GM18907 (cell line): ENCODE results near the gene BIVM.

Experiments
- ATAC-seq: cut with Tn5 transposase; IDR thresholded peaks from one replicate; pipeline ENCODE4 v1.9.1; 2021; ENCODE audit warnings: mild to moderate bottlenecking, moderate library complexity; ENCODE audit not compliant: unreplicated experiment

The BIVM gene

DNA sequence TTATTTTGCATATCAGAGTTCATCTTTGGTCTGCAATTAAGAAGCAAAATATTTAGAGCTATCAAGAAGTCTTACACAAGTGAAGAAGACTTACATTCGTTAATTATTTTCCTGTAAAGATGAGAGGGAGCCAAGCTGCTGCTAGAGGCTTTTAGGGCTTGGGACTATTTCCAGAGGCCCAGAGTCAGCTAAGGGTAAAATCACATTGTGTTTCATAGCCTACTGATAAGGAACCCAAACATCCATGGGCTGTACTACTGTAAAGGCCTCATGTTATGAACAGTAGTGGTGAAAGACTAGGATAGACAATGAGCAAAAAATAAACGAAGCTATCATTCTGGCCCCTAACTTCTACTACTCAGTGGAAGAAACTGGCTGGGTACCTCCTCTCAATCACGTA lies 14.4 kb upstream of the BIVM start:
- no peak for ATAC-seq

DNA sequence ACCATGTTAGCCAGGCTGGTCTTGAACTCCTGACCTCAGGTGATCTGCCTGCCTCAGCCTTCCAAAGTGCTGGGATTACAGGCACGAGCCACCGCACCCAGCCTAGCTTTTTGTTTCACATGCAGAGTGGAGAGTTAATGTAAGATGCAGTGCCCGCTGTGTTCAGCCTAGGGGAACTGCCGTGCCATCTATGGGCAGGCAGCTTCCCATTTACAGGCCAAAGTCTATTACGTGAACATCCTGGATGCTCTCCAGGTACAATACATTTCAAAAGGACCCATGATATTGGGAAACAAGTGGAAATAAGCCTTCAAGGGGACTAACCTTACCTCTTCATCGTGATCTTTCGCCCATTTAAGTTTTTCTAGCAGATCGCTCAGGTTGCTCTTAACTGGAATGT lies 10.2 kb upstream of the BIVM start:
- ATAC-seq, result no peak

DNA sequence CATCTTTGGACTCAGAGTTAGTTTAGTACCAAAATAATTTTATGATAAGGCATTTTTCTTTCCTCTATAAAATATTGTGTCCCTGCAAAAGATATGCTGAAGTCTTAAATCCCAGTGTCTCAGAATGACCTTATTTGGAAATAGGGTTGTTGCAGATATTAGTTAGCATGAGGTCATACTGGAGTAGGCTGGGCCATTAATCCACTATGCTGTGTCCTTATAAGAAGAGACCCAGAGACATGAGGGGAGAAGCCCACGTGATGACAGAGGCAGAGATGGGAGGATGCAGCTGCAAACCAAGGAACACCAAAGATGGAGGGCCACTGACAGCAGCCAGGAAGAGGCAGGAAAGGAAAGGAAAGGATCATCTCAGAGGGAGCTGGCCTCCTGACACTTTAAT lies 6.5 kb upstream of the BIVM start:
- ATAC-seq, result no peak

DNA sequence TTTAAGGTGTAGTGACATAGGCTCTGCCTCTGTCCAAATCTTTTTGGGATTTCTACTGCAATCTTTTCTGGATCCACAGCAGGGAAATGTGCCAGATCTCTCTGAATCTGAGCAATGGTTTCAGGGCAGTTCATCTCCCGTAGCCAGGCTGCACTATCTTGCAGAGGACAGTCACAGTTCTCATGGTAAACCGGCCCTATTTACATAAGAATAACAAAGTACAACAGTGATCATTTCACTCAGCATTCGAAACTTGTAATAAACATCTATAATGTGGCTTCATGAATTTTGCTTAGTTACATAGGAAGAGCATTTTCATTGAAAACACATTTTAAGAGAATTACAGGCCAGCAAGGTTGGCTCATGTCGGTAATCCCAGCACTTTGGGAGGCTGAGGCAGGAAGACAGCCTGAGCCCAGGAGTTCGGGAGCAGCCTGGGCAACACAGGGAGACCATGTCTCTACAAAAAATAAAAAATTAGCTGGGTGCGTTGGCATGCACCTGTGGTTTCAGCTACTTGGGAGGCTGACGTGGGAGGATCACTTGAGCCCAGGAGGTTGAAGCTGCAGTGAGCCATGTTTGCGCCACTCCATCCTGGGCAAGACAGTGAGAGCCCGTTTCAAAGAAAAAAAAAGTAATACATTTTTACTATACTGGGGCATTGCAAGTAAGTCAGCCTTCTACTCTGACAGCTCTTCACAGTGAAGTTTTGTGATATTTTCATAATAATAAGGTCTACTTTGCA lies 5.1 kb upstream of the BIVM start:
- no peak for ATAC-seq

DNA sequence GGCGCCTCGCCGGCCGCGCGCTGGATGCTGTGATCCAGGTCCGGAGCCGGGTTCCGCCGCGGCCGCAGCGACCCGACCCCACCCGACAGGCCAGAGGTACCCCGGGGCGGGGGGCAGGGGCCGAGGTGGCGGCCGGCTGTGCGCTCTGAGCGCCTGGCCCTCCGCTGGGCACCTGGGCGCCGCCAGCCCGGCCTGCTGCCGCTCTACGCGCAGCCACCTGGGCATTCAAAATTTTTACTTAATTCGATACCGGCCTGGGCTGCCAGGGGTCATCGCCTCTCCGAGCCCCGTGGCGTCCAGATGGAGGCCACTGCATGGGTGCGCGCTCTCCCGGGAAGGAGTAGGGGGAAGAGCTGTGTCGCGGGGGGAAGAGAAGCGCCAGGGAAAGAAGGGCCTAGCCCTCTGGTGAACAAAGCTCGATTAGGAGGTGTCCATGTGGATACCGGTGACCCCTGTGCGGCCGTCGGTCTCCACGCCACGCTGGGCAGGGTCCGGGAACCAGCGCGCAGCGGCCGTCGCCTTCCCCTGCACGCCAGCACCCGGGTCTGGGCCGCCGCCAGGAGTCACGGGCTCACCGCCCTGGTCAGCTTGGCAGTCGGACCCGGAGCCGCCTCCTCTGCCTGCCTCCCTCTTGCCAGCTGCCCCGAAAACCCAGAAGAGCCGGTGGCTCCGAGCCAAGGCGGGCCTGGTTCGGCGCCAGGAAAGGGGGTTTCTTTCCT lies 666 bp downstream of the BIVM start:
- ATAC-seq, result peak; percentile 16

DNA sequence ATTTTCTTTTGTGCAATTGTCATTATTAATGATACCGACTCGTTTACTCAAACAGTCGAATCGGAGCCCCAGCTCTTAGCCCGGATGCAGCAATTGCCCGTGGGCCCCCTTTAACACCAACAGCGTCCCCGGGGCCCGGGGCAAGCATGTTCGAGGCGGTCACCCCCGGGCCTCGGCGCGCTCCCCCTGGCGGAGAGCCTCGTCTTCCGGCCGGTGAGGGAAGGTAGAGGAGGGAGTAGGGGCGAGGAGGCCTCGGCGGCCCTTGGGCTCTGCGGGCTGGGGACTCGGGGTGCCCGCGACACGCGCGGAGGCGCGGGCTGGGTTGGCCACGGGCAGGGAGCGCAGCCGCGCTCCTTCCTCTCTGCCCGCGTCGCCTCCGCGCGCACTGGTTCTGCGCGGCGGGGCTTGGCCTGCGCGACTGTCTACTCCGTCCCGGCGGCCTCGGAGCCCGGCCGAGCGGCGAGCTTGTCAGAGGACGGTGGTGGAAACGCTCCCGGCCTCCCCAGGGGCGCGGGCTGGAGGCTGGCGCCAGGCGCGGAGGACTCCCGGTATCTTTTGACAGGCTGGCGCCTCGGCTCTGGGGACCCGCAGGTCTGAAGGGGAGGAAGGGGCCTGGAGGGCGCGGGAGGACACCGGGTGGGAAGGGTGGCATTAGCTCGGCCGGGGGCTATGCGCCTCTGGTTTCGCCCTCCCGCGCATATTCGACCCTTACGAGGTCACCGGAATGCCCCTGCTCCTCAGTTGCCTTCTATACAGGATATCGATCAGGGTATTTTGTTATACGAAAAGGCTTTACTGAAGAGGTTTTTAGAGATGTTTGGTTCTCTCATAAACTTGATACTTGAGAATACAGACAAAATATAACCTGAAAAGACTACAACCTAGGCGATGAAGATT lies 1.5 kb downstream of the BIVM start:
- ATAC-seq, result peak; percentile 83

DNA sequence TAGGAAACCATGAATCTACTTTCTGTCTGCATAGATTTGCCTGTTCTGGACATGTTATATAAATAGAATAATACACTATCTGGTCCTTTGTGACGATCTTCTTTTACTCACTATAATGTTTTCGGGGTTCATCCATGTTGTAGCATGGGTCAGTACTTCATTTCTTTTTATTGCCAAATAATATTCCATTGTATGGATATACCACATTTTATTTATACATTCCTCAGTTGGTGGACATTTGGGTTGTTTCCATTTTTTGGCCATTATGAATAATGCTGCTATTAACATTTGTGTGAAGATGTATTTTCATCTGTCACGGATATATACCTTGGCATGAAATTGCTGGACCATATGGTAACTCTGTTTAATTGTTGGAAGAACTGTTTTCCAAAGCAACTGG lies 6.8 kb downstream of the BIVM start:
- no peak for ATAC-seq

DNA sequence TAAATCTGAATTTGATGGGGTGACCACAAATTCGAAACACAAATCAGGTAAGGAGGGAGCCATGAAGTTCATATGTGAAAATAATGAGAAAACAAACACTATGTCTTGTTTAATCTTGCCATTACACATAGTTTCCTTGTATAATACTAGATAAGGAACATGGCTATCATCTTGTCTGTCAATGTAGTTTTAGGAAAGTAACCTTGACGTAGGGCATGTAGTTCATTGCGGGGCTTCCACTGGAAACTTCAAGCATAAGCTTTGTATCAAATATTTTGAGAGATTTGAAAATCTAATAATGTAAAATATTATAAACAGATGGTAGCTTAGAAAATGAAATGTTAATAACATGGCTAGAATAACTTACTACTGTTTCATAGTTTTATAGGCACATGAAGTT lies 8.8 kb downstream of the BIVM start:
- no peak for ATAC-seq

DNA sequence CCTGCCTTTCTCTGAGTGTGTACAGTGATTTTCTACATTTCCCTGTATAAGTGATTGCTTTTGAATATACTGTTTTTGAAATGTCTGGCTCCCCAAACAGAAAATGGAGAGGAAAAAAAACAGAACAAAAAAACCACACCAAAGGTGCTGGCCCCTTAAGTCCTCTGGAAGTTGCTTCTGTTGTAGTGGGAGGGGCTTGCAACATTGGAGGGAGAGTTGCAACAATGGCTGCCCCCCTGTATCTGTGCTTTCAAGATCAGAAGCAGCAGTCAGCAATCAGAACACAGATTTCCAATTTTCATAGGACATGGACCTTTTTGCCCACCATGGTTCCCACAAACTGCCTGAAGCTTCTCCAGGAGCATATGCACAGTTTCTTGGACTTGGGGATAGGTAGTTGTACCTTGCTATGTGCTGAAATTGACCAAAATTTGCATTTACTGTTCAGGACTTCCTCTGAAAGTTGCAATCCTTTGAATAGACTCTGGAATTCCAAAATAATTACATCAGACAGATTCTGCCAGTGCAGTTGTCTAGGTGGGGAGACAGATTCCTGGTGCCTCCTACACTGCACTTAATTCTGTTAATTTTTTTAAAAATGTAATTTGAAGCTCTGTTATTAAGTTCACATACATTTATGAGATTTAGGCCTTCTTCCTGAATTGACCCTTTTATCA lies 13.8 kb downstream of the BIVM start:
- no peak for ATAC-seq

DNA sequence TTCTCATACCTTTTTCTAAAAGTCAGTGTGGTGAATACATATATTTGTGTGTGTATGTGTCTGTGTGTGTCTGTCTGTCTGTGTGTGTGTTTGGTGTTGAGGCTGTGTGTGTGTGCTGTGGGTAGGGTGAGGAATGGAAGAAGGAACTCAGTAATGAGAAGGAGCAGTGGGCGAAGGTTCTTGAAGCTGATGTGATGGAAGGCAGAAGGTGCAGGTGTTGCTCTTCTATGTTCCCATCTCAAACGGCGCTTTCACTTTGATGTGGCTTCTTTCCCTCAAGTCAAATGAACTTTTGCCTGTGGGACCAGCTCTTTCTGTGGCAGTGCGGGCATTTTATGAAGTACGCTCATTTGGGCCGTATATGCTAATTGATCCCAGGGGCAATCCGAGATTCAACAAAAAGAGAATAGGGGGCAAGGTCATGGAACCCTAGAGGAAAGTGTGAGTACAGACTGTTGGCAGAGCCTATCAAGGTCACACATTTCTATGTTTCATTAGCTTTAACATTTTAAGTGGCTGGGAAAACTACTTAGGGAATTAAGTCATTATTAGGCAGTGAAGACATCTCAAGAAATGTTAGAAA lies 15.2 kb downstream of the BIVM start:
- no peak for ATAC-seq

DNA sequence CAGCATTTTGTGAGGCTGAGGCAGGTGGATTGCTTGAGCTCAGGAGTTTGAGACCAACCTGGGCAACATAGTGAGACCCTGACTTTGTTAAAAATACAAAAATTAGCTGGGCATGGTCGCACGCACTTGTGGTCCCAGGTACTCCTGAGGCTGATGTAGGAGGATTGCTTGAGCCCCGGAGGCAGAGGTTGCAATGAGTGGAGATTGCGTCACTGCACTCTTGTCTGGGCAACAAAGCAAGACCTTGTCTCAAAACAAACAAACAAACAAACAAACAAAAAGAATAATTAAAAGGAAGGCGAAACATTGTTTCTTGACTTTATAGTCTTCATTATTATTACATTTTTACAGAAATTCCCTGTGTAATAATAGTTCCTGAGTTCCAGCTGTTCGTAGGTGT lies 15.9 kb downstream of the BIVM start:
- ATAC-seq, result no peak

DNA sequence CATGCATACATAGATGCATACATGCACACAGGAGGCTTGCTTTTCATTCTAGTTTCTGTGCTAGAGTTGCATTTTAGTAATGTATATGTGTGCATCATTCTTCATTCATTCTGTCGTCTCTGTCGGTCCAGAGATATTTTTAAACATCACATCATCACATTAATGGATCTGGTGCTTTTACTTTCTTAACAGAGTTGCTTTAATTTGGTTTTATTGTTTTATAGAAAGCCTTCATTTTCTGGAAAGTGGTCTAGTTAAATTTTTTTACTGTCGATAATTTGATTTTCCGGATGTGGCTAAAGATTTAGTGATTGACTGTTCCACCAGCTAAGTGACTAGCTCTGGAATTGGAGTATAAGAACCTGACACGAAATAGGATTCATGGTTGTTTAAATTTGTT lies 16.9 kb downstream of the BIVM start:
- ATAC-seq, result no peak

DNA sequence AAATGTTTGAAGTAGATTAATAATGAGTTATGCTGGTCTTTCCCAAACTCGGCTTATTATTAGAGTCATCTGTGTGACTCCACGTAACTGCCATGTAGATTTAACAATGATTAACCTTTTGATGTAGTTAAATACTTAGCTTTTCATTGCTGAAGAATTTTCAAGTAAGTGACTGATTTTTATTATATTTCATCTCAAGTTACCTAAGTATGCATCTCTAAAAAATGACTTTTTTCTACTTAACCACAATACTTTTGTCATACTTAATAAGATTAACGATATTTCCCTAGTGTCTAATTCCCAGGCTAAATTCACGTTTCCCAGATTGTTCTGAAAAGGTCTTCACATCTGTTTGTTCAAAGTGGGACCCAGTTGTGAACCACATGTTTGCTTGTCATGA lies 17.8 kb downstream of the BIVM start:
- ATAC-seq, result no peak

DNA sequence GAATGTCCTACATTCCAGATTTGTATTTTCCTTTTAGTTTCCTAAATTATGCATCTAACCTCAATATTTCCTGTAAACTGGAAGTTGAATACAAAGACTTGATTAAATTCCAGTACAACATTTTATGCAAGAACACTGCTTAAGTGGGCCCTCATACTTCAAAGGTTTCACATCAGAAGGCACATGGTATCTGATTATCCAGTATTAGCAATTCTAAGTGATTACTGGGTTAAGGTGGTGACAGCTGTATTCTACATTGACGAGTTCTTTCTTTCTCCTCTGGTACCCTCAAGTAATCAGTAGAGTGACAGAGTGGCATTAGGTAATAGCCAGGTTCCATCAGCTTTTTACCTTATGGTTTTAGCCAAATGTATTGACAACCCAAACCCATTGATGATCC lies 18.3 kb downstream of the BIVM start:
- no peak for ATAC-seq

DNA sequence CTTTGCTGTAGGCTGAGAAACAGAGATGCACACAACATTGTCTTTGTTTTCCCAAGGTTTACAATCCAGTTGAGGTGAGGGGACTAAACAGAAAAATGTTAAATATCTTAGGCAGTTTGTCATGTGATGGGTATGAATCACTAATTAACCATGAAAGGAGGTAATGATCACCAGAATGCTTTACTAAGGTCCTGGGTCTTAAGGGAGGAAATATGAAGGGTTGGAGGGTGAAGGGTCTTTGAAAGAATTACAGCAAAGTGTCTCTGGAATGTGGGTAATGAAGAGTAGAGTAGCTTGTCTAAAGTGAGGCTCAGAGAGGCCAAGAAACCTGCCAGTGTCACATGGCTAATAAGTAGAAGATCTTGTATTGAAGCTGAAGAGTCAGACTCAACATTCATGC lies 19.0 kb downstream of the BIVM start:
- no peak for ATAC-seq

DNA sequence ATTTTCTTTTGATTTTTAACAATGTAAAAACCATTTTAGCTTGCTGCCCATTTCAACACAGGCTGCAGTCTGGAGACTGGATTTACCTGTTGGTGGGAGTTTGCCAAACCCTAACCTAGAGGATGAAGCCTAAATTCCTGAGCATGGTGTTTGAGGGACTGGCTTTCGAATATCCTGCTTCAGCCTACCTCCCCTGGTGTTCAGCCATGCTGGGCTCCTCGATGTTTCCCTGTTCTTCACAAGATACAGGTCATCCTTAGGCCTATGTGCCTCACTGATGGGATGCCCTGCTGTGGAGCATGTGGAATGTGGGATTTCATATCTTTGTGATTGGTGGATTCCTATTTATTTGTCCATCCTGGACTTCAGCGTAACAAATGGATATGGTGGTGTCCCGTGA lies 26.5 kb downstream of the BIVM start:
- ATAC-seq, result no peak

DNA sequence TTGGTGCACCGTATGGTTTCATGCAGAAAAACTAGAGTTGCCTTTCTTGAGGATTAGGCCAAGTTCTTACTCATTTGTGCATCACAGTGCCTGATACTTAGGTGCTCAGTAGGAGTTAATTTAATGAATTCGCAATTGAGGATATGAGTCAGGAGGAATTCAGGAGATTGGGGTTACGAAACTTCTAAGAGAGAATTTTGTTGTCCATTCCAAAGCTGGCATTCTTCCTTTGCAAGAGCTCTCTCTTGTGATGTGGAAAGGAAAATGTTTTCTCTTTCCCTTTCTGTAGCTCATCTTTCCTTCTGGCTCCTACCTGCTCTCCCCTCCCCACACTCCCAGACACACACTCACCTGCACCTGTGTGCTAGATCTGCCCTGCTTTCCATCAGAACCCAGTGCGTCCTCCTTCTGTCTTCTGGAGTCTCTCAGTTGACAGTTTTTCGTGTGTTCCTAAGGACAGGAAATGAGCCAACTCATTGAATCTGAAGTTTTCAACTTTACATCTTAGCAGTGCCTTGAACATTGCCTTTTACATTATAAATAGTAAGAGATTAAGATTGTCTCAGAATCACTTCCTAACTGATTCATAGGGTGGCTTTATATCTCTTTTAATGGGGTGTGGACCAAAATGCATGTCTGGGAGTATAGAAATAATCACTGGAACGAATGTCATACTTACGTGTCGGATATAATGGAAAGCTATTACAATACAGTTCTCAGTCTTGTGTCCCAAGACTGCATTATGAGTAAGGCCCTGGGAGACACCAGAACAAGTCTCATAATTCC lies 27.2 kb downstream of the BIVM start:
- no peak for ATAC-seq

DNA sequence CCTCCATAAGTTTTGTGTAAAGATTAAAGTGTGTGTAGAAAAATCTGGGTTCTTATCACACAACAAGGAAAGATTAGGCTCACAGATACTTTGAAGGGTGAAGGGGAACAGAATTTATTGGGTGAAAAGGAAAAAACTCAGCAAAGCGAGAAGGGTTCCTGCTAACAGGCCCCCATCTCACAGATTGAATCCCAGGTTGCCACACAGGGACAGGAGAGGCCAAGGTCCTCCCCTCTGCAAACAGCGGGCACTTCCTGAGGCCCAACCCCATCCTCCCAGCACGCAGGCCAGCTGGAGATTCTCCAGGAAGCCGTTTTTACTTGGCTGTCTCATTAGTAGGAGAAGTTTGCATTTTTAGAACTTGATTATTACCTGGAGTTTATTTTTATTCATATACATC lies 31.7 kb downstream of the BIVM start:
- no peak for ATAC-seq

DNA sequence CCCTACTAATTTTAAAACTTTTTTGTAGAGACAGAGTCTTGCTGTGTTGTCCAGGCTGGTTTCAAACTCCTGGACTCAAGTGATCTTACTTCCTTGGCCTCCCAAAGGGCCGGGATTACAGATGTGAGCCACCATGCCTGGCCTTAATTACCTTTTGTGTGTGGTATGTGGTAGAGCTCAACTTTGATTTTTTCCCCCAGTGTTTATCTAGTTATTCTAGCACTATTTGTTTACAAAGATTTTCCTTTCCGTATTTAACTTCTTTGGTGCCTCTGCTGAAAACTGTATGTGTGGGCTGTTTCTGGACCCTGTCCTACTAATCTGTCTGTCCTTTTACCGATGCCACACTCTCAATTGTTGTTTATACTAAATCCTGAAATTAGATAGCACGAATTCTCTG lies 37.6 kb downstream of the BIVM start:
- ATAC-seq, result no peak

DNA sequence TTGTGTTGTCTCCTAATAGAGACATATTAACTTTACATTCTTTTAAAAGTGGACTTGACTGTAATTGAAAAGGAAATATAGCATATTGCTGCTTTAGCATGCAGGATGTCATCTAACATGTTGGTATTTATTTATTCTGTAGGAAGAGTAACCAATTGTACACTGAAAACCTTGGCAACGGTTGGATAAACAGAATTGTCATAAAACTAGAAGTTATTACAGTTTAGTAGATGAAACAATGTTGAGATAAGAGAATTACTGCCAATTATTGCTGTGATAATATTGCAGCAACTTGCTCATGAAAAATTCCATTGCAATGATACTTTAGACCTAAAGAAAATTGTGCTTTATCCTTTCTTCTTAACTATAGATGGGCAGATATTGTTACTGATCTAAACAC lies 39.4 kb downstream of the BIVM start:
- no peak for ATAC-seq
